SK-N-MC (cell line): ENCODE results near the gene SPNS3.

Experiments
- EZH2 ChIP-seq: fragments of 200-600 bp; sonication (generic); IDR thresholded peaks from one replicate; pipeline ENCODE4 v1.6.1; 2017; ENCODE audit warnings: antibody characterized with exemption
- POLR2AphosphoS5 ChIP-seq: IDR thresholded peaks from 2 replicates; pipeline ENCODE4 v1.6.1; 2012; ENCODE audit warnings: mild to moderate bottlenecking, low read depth, low read length, borderline replicate concordance

GRCh38 chr17:4512156-4513112 is 78.7 kb downstream of the SPNS3 start:
- TF ChIP-seq EZH2: no peak
- no peak for TF ChIP-seq POLR2AphosphoS5
